Measurements from ENCODE around the gene DDX3X. TPM values are rescaled to one million over a fixed set of nuclear protein-coding genes. Genes with fewer than 3 reads are reported as not detected.

The DDX3X gene
- total and polyA plus RNA-seq, 9 of the 15 experiments (the other 6 are each of a cell fraction or from before 2014, with no cell fraction given) = 51.3 to 232 (median 138) TPM

DNA sequence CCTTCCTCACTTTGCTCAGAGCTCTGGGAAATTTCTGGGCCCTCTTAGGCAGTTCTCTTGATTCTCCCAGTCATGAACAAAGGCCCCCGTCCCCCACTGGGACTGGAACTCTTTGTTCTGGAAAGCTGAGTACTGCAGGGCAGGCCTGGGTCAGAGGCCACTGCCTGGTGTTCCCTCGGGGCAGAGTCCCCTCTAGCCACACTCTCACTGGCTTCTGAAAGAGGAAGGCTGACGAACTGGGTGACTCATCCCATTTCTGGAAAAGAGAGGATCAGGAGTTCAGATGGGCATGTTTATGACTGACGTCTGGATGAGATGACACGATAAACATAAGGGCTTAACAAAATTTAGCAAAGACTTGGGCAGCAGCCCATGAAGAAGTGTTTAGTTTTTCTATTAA lies 47.7 kb downstream of the DDX3X start (continued):
- peak; percentile 38; the same call in 1 of the 2 replicates for TF ChIP-seq ZNF592 (IDR thresholded peaks at IDR 0.05)
- TF ChIP-seq RHOXF2B (CRISPR knock-in tag; conservative IDR thresholded peaks at IDR 0.05) = no peak
- TF ChIP-seq NR2C1 (IDR thresholded peaks at IDR 0.05) = peak; percentile 34; the same call in 1 of the 2 replicates
- TF ChIP-seq NR2C1 (tag; IDR thresholded peaks at IDR 0.05) = peak; percentile 60
- TF ChIP-seq JUN (IDR thresholded peaks at IDR 0.05; ENCODE audit: borderline replicate concordance, low read depth, low read length) = peak; percentile 88
- TF ChIP-seq JUN (CRISPR knock-in tag; IDR thresholded peaks at IDR 0.05; ENCODE audit: borderline replicate concordance) = no peak
- no peak for TF ChIP-seq USF2 (CRISPR knock-in tag; IDR thresholded peaks at IDR 0.05)
- 0 out of 2 replicates have a peak, but pooled peaks have one; percentile 41 for TF ChIP-seq ZNF175 (CRISPR knock-in tag; IDR thresholded peaks at IDR 0.05; ENCODE audit: low read depth)
- peak; percentile 28 for TF ChIP-seq FOS (IDR thresholded peaks at IDR 0.05; ENCODE audit: extremely low read depth, insufficient read length)
- TF ChIP-seq RAD51 (IDR thresholded peaks at IDR 0.05; ENCODE audit: borderline replicate concordance, low read depth) = no peak
- TF ChIP-seq EP300 (IDR thresholded peaks at IDR 0.05; ENCODE audit: low read length) = peak; percentile 19; the same call in 1 of the 2 replicates
- TF ChIP-seq SMARCA5 (IDR thresholded peaks at IDR 0.05) = no peak
- TF ChIP-seq ZNF589 (CRISPR knock-in tag; IDR thresholded peaks at IDR 0.05; ENCODE audit: low read depth) = 0 out of 2 replicates have a peak, but pooled peaks have one; percentile 31
- TF ChIP-seq CTBP1 (IDR thresholded peaks at IDR 0.05; ENCODE audit: borderline replicate concordance) = 0 out of 2 replicates have a peak, but pooled peaks have one; percentile 22
- peak; percentile 93 for TF ChIP-seq JUND (IDR thresholded peaks at IDR 0.05; ENCODE audit: borderline replicate concordance, low read depth, low read length)
- peak; percentile 89; the same call in 2 of the 3 replicates for TF ChIP-seq JUND (tag; IDR thresholded peaks at IDR 0.05; ENCODE audit: borderline replicate concordance, low read depth, low read length)
- TF ChIP-seq SMARCA4 (IDR thresholded peaks at IDR 0.05) = peak; percentile 39; the same call in 1 of the 2 replicates
- peak; percentile 76; the same call in 1 of the 2 replicates for TF ChIP-seq SPI1 (IDR thresholded peaks at IDR 0.05; ENCODE audit: borderline replicate concordance, low read depth, low read length)
- peak; percentile 57; the same call in 1 of the 2 replicates for TF ChIP-seq ARID1B (IDR thresholded peaks at IDR 0.05)
- no peak for TF ChIP-seq AFF4 (CRISPR knock-in tag; IDR thresholded peaks at IDR 0.05)
- TF ChIP-seq FOSL1 (tag; conservative IDR thresholded peaks at IDR 0.05) = peak; percentile 94
- 0 out of 4 replicates have a peak, but pooled peaks of 1 of the 2 experiments have one; percentile 28 for TF ChIP-seq FOXK2 (conservative IDR thresholded peaks at IDR 0.05 in 1 of 2, IDR thresholded peaks at IDR 0.05 in 1 of 2; ENCODE audit: low read depth in 2 of 2)
